ENCODE measurements around the gene KPTN.

The KPTN gene

DNA sequence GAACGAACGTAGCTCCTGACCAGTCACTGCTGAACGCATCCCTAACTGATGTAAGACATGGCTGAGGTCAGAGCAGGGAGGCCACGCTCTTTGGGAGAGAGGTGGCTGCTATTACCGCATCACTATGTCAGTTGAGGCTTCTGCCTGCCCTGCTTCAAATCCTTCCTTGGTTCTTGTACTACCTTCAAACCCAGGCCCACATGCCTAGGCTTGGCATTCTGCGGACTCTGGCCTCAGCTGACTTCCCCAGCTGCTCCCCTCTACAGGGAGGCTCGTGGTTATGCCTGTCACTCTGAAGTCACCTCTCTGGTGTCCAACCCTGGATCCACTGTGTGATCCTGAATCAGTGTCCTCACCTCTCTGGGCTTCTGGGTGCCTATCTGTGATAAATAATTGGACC is 49.9 kb downstream of the KPTN start:
- TF ChIP-seq, protein P1, sequence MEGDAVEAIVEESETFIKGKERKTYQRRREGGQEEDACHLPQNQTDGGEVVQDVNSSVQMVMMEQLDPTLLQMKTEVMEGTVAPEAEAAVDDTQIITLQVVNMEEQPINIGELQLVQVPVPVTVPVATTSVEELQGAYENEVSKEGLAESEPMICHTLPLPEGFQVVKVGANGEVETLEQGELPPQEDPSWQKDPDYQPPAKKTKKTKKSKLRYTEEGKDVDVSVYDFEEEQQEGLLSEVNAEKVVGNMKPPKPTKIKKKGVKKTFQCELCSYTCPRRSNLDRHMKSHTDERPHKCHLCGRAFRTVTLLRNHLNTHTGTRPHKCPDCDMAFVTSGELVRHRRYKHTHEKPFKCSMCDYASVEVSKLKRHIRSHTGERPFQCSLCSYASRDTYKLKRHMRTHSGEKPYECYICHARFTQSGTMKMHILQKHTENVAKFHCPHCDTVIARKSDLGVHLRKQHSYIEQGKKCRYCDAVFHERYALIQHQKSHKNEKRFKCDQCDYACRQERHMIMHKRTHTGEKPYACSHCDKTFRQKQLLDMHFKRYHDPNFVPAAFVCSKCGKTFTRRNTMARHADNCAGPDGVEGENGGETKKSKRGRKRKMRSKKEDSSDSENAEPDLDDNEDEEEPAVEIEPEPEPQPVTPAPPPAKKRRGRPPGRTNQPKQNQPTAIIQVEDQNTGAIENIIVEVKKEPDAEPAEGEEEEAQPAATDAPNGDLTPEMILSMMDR (IDR thresholded peaks at IDR 0.05): no peak

DNA sequence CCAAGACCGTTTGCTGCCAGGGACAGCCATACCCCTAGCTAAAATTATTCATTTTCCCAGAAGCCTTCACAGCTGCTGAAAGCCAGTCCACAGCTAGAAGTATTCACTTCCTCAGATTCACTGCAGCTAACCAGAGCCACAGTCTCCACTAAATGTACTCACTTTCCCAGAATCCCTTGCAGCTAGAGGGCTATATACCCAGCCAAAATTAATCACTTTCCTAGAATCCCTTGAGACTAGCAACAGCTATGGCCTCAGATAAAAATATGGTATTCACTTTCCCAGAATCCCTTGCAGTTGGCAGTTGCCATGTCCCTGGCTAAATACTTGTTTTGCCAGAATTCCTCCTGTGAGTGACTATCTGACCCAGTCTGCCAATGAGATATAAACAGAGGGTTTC is 50.9 kb downstream of the KPTN start:
- TF ChIP-seq, protein P1 (IDR thresholded peaks at IDR 0.05): no peak

DNA sequence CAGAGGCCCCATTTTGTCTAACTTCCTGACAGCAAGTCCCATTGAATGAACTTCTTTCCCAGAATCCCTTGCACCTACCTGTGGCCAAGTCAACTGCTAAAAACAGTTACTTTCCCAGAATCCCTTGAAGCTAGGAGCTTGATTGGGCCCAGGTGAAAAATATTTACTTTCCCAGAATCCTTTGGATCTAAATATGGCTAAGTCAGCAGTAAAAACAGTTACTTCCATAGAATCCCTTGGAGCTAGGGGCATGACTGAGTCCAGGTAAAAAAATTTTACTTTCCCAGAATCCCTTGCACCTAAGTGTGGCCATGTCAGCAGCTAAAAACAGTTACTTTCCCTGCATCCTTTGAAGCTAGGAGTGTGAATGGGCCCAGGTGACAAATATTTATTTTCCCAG is 51.5 kb downstream of the KPTN start:
- TF ChIP-seq, protein P1 (IDR thresholded peaks at IDR 0.05): no peak

DNA sequence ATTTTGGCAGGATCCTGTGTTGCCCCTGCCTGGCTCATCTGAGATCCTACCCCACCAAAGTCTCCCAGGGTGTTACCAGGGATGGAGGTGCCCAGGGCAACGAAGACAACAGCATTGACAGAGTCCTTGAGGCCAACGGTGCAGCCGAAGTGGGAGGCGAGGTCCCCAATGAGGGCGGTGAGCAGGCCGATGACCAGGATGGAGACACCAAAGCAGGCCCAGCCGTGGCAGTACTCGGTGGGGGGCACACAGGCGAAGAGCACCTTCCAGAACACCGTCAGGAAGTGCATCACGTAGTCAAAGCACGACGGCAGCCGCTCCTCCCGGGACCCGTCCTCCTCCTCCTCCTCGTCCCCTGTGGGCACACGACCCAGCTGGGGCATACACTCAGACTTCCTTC is 51.9 kb downstream of the KPTN start:
- TF ChIP-seq, protein P1 (IDR thresholded peaks at IDR 0.05): no peak

DNA sequence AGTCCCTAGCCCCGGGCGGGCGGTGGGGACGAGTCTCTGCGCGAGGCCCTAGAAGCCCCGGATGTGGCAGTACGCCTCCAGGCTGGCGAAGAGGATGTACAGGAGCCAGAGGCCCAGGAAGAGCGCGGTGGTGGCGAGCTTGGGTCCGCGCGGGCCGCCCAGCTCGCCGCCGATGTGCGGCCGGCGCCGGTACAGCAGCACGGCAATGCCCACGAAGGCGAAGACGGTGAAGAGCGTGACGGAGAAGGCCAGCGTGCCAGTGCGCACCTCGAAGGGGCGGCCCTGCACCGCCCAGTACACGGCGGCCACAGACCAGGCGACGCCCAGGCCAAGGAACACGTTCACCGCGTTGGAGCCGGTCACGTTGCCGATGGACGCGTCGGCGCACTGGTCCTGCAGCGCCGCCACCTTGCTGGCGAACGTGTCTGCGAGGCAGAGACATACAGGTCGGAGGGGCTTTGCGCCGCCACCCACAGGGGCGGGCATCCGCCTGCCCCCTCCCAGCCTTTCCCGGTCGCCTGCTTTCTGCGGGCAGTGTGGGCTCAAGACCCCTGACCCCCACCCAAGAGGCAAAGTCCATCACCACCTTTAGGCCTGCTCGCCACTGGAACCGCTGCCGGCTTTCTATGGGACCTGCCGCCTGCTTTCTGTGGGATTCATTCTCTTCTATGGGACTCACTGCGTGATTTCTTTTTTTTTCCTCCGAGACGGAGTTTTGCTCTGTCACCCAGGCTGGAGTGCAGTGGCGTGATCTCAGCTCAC is 53.8 kb downstream of the KPTN start:
- TF ChIP-seq, protein P1 (IDR thresholded peaks at IDR 0.05): no peak

DNA sequence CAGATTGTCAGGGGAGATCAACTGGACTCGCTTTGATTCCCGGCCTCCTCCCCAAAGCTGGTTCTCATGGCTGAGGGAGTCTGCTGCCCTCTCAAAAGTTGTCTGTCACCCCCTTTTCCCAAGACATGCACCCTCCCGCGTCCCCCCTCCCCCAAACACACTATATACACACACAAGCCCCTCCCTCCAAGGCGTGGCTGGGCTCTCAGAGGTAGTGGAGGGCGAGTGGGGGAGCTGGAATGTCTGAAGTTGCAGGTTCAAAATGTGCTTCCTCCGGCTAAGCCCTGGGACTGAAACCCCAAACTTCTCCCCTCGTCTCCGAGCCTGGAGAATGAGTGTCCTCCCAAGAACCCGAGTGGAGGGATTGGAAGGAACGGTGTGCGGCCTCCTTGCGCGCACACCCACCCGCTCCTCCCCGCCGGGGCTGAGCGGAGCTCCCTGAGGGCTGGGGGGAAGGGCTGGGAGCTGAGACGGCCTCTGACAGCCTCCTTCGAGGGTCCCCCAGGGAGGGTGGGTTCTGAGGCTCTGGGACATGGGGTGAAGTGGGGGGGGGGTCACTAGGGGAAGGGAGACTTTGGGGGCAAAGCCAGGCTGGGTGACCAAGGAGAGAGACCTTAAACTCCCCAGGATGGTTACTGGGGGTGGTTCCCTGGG is 54.8 kb downstream of the KPTN start:
- TF ChIP-seq, protein P1 (IDR thresholded peaks at IDR 0.05): no peak

DNA sequence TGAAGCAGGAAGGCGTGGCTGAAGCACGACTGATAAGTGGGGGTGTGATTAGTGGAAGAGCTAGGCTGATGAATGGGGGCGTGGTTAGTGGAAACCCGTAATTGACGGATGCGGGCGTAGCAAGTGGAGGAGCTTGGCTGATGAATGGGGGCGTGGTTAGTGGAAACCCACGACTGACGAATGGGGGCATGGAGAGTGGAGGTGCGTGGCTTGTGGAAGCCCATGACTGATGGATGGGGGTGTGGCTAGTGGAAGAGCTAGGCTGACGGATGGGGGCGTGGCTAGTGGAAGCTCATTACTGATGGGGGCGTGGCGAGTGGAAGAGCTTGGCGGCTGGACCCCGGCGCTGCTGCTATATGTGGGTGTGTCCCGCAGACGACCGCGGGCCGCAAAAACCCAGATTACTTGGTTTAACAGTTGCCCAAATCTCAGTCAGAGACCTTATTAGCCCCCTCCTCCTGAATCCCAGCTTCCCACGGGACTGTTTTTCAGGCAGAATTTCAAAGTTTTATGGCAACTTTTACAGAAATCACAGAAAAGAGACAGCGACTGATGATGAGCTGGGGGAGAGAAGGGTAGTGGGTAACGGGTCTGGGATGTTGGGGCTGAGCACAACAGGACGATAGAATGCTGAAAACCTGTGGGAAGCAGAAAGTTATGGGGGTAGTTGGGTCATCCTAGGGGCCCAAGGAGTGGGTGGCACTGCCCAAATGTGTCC is 55.7 kb downstream of the KPTN start:
- TF ChIP-seq, protein P1 (IDR thresholded peaks at IDR 0.05): no peak

Measured in LNCAP (cell line).